SH-SY5Y (cell line): Measurements from ENCODE around the gene GOLGA6L25.
"Not testable (repeated sequence)": the region's sequence is repeated elsewhere in the genome, so short reads cannot be mapped to it uniquely, and the experiment has no call there.

Experiments used
- GATA2 ChIP-seq: IDR thresholded peaks from 2 replicates; pipeline ENCODE4 v1.6.1; 2011; ENCODE audit warnings: mild to moderate bottlenecking, low read depth, low read length
- GATA3 ChIP-seq: IDR thresholded peaks from 2 replicates; pipeline ENCODE4 v1.6.1; 2011; ENCODE audit warnings: low read depth, mild to moderate bottlenecking, low read length, moderate library complexity

Gene GOLGA6L25

GRCh38 chr15:28553268-28553667 is at the start of gene GOLGA6L25:
GOLGA6L25 (plus strand) TSS chr15:28553568; CDS start chr15:28553629, 61 bp downstream.
- not testable (repeated sequence) for TF ChIP-seq GATA3, GATA2

- not testable (repeated sequence) for TF ChIP-seq GATA3, GATA2
These were observed 20.4 kb upstream of the GOLGA6L25 start, which contains the start of gene GOLGA8G for GRCh38 chr15:28532954-28533353. GOLGA8G (minus strand) TSS chr15:28532971; CDS start chr15:28532909, 62 bp downstream.
